CD8-positive, alpha-beta memory T cell (primary cell): ENCODE data around the gene CDIP1. TPM values are rescaled to one million over a fixed set of nuclear protein-coding genes. Genes with fewer than 3 reads are reported as not detected.

Experiments
- CTCF ChIA-PET: fragments of 350-600 bp; sonication (Branson Sonifier 250); formaldehyde crosslinking; loops from one replicate; lab custom pipeline; 2021; ENCODE audit warnings: antibody characterized with exemption; lab: Charles Lee
- POLR2A ChIA-PET: fragments of 350-600 bp; sonication (Branson Sonifier 250); formaldehyde crosslinking; loops from one replicate; lab custom pipeline; 2021; ENCODE audit warnings: antibody characterized with exemption; lab: Charles Lee
- DNase-seq, 5 donors: peaks; one replicate each; pipeline versions ENCODE4 v3.0.0 to v3.0.0-alpha.2; 2020 to 2022; ENCODE audit warnings: mixed read lengths in 1 of 5
- H3K27ac ChIP-seq: one replicate; pipeline ENCODE4 v1.7.0; 2013; ENCODE audit warnings: low read depth, mild to moderate bottlenecking, low read length, moderate library complexity
- H3K27me3 ChIP-seq: 2 replicates; pipeline ENCODE4 v1.7.0; 2013; ENCODE audit warnings: low read length, mild to moderate bottlenecking; ENCODE audit not compliant: insufficient read depth, poor library complexity, severe bottlenecking
- H3K36me3 ChIP-seq: 2 replicates; pipeline ENCODE4 v1.7.0; 2013; ENCODE audit warnings: mild to moderate bottlenecking, low read length, moderate library complexity; ENCODE audit not compliant: insufficient read depth
- H3K4me1 ChIP-seq: 2 replicates; pipeline ENCODE4 v1.7.0; 2013; ENCODE audit warnings: mild to moderate bottlenecking, low read length, moderate library complexity; ENCODE audit not compliant: insufficient read depth
- H3K4me3 ChIP-seq: 2 replicates; pipeline ENCODE4 v1.7.0; 2013; ENCODE audit warnings: mild to moderate bottlenecking, low read length
- H3K9me3 ChIP-seq: 2 replicates; pipeline ENCODE4 v1.7.0; 2013; ENCODE audit warnings: mild to moderate bottlenecking, low read length
- H3K27ac Mint-ChIP-seq, 8 donors: one replicate each; pipeline ENCODE4 v1.8.0; 2020 to 2021; ENCODE audit warnings: mixed read lengths in 8 of 8, mild to moderate bottlenecking in 6 of 8, inconsistent platforms in 3 of 8, moderate library complexity in 3 of 8
- H3K27me3 Mint-ChIP-seq, 2 donors: one replicate each; pipeline ENCODE4 v1.8.0; 2020 to 2021; ENCODE audit warnings: mixed read lengths in 2 of 2, mild to moderate bottlenecking in 1 of 2, moderate library complexity in 1 of 2
- H3K36me3 Mint-ChIP-seq, 3 donors: one replicate each; pipeline ENCODE4 v1.8.0; 2020 to 2021; ENCODE audit warnings: mixed read lengths in 3 of 3, inconsistent platforms in 1 of 3, mild to moderate bottlenecking in 1 of 3
- H3K4me1 Mint-ChIP-seq, 3 donors: one replicate each; pipeline ENCODE4 v1.8.0; 2020 to 2021; ENCODE audit warnings: mixed read lengths in 3 of 3, inconsistent platforms in 1 of 3, mild to moderate bottlenecking in 1 of 3
- H3K4me3 Mint-ChIP-seq, 7 donors: one replicate each; pipeline ENCODE4 v1.8.0; 2020 to 2021; ENCODE audit warnings: mixed read lengths in 7 of 7, mild to moderate bottlenecking in 6 of 7, moderate library complexity in 4 of 7, inconsistent platforms in 2 of 7
- H3K9me3 Mint-ChIP-seq, 5 donors: one replicate each; pipeline ENCODE4 v1.8.0; 2020 to 2022; ENCODE audit warnings: mixed read lengths in 5 of 5, mild to moderate bottlenecking in 3 of 5, moderate library complexity in 2 of 5, inconsistent platforms in 1 of 5
- polyA plus RNA-seq: library from polyadenylated mRNA; unstranded; fragments of 300-500 nt; fragmentation: Illumina TruSeq; gene quantifications from one replicate; pipeline ENCODE4 v1.2.3, GENCODE V29; 2021
- total RNA-seq, 2 experiments: library from RNA; stranded (reverse); gene quantifications; one replicate each; pipeline ENCODE4 v1.2.3, GENCODE V29; 2021

Gene CDIP1
- total and polyA plus RNA-seq, 3 experiments from 2014 or later = 21.8 to 32.1 (median 28.4) TPM

DNA sequence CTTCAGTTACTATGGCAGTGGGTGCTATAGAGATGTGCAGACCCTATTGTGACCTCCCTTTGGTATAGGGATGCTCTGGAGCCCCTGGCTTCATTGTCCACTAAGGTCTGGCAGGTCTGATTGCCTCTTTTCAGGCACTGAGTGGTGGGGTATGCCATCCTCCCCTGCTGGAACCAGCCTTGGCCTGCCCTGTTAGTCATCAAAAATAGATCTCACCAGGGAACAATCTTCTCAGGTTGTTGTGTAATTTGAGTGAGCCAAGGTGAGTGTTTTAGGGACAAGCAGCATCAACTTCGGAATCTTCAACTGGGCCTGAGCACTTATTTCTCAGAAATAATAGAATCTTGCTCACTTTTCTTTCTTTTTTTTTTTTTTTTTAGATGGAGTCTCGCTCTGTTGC lies 42.8 kb downstream of the CDIP1 start:
- no peak overlapping the region for H3K4me3 Mint-ChIP-seq
- H3K27ac ChIP-seq = no peak overlapping the region
- CTCF ChIA-PET = interaction anchor here (1.3 kb wide), 1 partner anchor 9 kb away, joined by 7 read pairs; no protein-coding TSS in a partner anchor
- no peaks in the 10 kb centered on the region for H3K27me3 ChIP-seq
- H3K4me1 ChIP-seq = peaks cover 81% of the 10 kb centered on the region
- H3K4me3 ChIP-seq = no peak overlapping the region
- H3K4me1 Mint-ChIP-seq = peaks cover 57 to 91% (median 90%) of the 10 kb centered on the region in 3 donors
- no peaks in the 10 kb centered on the region for H3K27me3 Mint-ChIP-seq
- peaks cover 0 to 62% (median 7%) of the 10 kb centered on the region in 3 donors for H3K36me3 Mint-ChIP-seq
- no peaks in the 10 kb centered on the region for H3K9me3 ChIP-seq
- POLR2A ChIA-PET = no interaction called here
- DNase-seq = no peak
- peak overlapping the region; percentile 66 to 84 (median 75) for H3K27ac Mint-ChIP-seq
- no peaks in the 10 kb centered on the region for H3K9me3 Mint-ChIP-seq
- H3K36me3 ChIP-seq = peaks cover 13% of the 10 kb centered on the region

DNA sequence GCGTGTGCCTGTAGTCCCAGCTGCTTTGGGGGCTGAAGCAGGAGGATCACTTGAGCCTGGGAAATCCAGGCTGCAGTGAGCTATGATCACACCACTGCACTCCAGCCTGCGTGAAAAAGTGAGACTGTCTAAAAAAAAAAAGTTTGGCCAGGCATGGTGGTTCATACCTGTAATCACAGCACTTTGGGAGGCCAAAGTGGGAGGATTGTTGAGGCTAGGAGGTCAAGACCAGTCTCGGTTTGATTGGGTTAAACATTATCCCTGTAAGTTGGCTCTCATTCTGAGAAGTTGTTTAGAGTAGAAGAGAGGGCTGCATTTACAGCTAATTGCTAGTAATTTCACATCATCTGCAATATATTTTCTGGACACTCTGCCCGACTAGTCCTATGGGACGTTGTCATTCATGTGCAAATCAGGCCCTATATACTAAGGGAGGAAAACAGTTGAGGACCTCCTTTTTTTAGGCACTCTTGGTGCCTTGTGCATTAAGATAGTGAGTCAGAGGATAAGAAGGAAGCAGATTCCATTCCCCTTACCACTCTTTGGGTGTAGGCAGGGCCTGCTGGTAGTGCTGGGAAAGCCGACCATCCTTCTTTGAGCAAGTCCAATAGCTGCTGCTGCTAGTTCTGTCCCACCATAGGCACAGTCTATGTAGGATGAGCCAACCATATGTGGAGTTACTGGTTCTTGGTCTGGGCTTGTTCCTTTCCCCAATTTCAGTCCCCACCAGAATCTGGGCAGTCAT lies 43.7 kb downstream of the CDIP1 start:
- no peaks in the 10 kb centered on the region for H3K27me3 ChIP-seq
- Mint-ChIP-seq H3K27me3 (no peaks in the 10 kb centered on the region), H3K27ac (peak overlapping the region; percentile 73 to 91 (median 78)), H3K9me3 (no peaks in the 10 kb centered on the region), H3K4me1 (peaks cover 58 to 91% (median 90%) of the 10 kb centered on the region in 3 donors), H3K36me3 (peaks cover 0 to 68% (median 10%) of the 10 kb centered on the region in 3 donors), H3K4me3 (peak overlapping the region in 2 of 7 donors; percentile 20 to 54)
- H3K4me3 ChIP-seq = no peak overlapping the region
- H3K36me3 ChIP-seq = peaks cover 13% of the 10 kb centered on the region
- peaks cover 81% of the 10 kb centered on the region for H3K4me1 ChIP-seq
- DNase-seq = no peak
- CTCF ChIA-PET = interaction anchor here (1.0 kb wide), 2 partner anchors 10 to 17 kb away, joined by 4 to 5 read pairs; no protein-coding TSS in a partner anchor
- POLR2A ChIA-PET = interaction anchor here (0.7 to 1.0 kb wide), 2 partner anchors 19 to 192 kb away, joined by 4 to 6 read pairs; partner anchors contain the start of gene HMOX2
- H3K27ac ChIP-seq = no peak overlapping the region
- no peaks in the 10 kb centered on the region for H3K9me3 ChIP-seq

DNA sequence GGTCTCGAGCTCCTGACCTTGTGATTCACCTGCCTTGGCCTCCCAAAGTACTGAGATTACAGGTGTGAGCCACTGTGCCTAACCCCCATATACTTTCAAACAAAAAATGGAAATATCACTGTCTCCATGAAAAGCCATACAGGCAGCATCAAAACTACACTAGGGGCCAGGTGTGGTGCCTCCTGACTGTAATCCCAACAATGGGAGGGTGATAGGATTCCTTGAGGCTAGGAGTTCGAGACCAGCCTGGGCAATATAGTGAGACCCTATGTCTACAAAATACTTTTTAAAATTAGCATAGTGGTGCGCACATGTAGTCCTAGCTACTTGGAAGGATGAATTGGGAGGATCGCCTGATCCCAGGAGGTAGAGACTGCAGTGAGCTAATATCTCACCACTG lies 46.7 kb downstream of the CDIP1 start:
- Histone ChIP-seq H3K9me3 (no peaks in the 10 kb centered on the region), H3K27ac (no peak overlapping the region), H3K27me3 (no peaks in the 10 kb centered on the region), H3K4me1 (peaks cover 86% of the 10 kb centered on the region), H3K4me3 (no peak overlapping the region), H3K36me3 (peaks cover 6% of the 10 kb centered on the region)
- Mint-ChIP-seq H3K27ac (peak overlapping the region in 7 of 8 donors; percentile 3 to 99 (median 94)), H3K36me3 (peaks cover 0 to 54% (median 8%) of the 10 kb centered on the region in 3 donors), H3K9me3 (no peaks in the 10 kb centered on the region), H3K27me3 (no peaks in the 10 kb centered on the region), H3K4me3 (no peak overlapping the region), H3K4me1 (peaks cover 56 to 84% (median 82%) of the 10 kb centered on the region in 3 donors)
- ChIA-PET POLR2A (no interaction called here), CTCF (interaction anchor here (3.1 to 8.0 kb wide), 2 partner anchors 14 to 15 kb away, joined by 27 to 41 read pairs; partner anchors contain the start of genes HMOX2 and NMRAL1)
- DNase-seq = no peak

DNA sequence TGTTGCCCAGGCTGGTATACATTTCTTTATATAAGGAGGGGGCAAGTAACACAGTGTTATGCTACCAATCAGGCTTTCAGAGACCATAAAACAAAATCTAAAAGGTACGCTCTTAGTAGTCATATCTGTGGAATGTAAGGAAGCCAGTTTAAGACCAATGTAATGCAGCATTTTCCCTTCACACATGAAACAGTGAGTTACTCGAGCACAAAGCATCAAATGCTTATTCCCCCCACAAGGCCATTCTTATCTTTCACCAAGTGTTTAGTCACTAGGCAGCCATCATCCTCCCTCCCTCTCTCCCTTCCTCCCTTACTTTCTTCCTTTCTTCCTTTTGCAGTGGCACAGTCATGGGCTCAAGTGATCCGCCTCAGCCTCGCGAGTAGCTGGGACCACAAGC lies 49.5 kb downstream of the CDIP1 start:
- H3K9me3 ChIP-seq = no peaks in the 10 kb centered on the region
- Mint-ChIP-seq H3K27me3 (no peaks in the 10 kb centered on the region), H3K27ac (peak overlapping the region; percentile 90 to 99 (median 94)), H3K36me3 (peaks cover 0 to 61% (median 18%) of the 10 kb centered on the region in 3 donors), H3K4me1 (peaks cover 56 to 76% (median 71%) of the 10 kb centered on the region in 3 donors), H3K4me3 (peak overlapping the region in 6 of 7 donors; percentile 69 to 79 (median 70)), H3K9me3 (no peaks in the 10 kb centered on the region)
- ChIA-PET POLR2A (interaction anchor here (1.0 to 1.1 kb wide), 2 partner anchors 11 to 17 kb away, joined by 4 read pairs; no protein-coding TSS in a partner anchor), CTCF (interaction anchor here (1.3 to 8.0 kb wide), 4 partner anchors 13 to 60 kb away, joined by 4 to 41 read pairs (median 16); partner anchors contain the start of genes HMOX2 and NMRAL1)
- peaks cover 15% of the 10 kb centered on the region for H3K36me3 ChIP-seq
- H3K27ac ChIP-seq = peak overlapping the region; percentile 51
- no peak for DNase-seq
- no peaks in the 10 kb centered on the region for H3K27me3 ChIP-seq
- H3K4me1 ChIP-seq = peaks cover 73% of the 10 kb centered on the region
- H3K4me3 ChIP-seq = peak overlapping the region; percentile 40

DNA sequence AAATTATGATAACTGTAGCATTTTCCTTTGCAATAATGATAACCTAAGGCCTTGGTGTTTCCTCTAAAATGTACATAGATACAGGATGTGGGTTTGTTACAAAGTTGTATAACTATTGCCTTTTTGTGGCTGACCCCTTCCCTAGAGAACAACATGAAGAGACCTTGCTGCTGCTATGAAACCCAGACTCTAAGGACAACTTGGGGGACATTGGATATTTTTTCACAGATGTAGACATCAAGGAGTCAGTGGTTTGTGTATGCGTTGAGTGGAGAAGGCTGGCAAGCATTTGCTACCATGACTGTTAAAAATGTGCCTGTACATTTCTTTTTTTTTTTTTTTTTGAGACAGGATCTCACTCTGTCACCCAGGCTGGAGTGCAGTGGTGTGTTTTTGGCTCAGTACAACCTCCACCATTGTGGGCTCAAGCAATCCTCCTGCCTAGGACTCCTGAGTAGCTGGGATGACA lies 50.0 kb downstream of the CDIP1 start:
- POLR2A ChIA-PET = interaction anchor here (0.6 to 1.9 kb wide), 7 partner anchors 10 to 60 kb away, joined by 3 to 14 read pairs (median 4); no protein-coding TSS in a partner anchor
- peaks cover 53 to 74% (median 66%) of the 10 kb centered on the region in 3 donors for H3K4me1 Mint-ChIP-seq

DNA sequence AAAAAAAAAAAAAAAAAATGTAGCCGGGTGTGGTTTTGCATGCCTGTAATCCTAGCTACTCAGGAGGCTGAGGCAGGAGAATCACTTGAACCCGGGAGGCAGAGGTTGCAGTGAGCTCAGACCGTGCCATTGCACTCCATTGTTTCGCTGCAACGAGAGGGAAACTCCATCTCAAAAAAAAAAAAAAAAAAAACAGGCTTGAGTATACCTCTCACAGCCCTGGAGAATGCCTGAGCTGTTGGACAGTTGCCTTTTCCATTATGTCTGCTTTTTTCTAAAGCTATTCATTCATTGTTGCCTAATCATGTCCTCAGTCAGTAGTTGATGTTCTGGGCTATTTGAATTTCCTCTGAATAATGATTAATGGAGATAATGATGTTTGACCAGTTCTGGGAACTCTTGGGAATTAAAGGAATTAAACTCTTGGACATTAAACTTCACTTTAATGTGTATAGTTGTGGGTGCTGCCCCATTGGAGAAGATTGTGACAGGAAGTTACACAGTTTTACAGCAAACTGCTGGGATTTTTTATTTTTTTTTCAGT lies 50.5 kb downstream of the CDIP1 start:
- ChIA-PET POLR2A (interaction anchor here (0.6 to 1.9 kb wide), 10 partner anchors 9 to 103 kb away, joined by 3 to 14 read pairs (median 4); partner anchors contain the start of gene CORO7), CTCF (interaction anchor here (1.6 to 8.0 kb wide), 4 partner anchors 12 to 61 kb away, joined by 4 to 41 read pairs (median 12); partner anchors contain the start of genes HMOX2 and NMRAL1)
- H3K4me3 Mint-ChIP-seq = peak overlapping the region; percentile 51 to 79 (median 70)
- no peaks in the 10 kb centered on the region for H3K9me3 Mint-ChIP-seq
- peaks cover 0 to 62% (median 18%) of the 10 kb centered on the region in 3 donors for H3K36me3 Mint-ChIP-seq
- Histone ChIP-seq H3K9me3 (no peaks in the 10 kb centered on the region), H3K36me3 (peaks cover 18% of the 10 kb centered on the region), H3K4me1 (peaks cover 64% of the 10 kb centered on the region), H3K27me3 (no peaks in the 10 kb centered on the region), H3K4me3 (peak overlapping the region; percentile 20), H3K27ac (peak overlapping the region; percentile 51)
- H3K4me1 Mint-ChIP-seq = peaks cover 51 to 74% (median 66%) of the 10 kb centered on the region in 3 donors
- no peaks in the 10 kb centered on the region for H3K27me3 Mint-ChIP-seq
- peak overlapping the region; percentile 90 to 99 (median 94) for H3K27ac Mint-ChIP-seq
- no peak for DNase-seq

More for the DNA sequence above, 50.0 kb downstream of the CDIP1 start:
- Histone ChIP-seq H3K27me3 (no peaks in the 10 kb centered on the region), H3K9me3 (no peaks in the 10 kb centered on the region), H3K27ac (peak overlapping the region; percentile 51), H3K36me3 (peaks cover 15% of the 10 kb centered on the region), H3K4me1 (peaks cover 69% of the 10 kb centered on the region), H3K4me3 (peak overlapping the region; percentile 40)
- Mint-ChIP-seq H3K36me3 (peaks cover 0 to 63% (median 18%) of the 10 kb centered on the region in 3 donors), H3K27ac (peak overlapping the region; percentile 90 to 99 (median 94)), H3K4me3 (peak overlapping the region; percentile 51 to 79 (median 70)), H3K9me3 (no peaks in the 10 kb centered on the region), H3K27me3 (no peaks in the 10 kb centered on the region)
- CTCF ChIA-PET = interaction anchor here (1.6 to 8.0 kb wide), 4 partner anchors 12 to 60 kb away, joined by 4 to 41 read pairs (median 17); partner anchors contain the start of genes HMOX2 and NMRAL1
- peak in 2 of 5 donors; percentile 76 to 85 for DNase-seq

DNA sequence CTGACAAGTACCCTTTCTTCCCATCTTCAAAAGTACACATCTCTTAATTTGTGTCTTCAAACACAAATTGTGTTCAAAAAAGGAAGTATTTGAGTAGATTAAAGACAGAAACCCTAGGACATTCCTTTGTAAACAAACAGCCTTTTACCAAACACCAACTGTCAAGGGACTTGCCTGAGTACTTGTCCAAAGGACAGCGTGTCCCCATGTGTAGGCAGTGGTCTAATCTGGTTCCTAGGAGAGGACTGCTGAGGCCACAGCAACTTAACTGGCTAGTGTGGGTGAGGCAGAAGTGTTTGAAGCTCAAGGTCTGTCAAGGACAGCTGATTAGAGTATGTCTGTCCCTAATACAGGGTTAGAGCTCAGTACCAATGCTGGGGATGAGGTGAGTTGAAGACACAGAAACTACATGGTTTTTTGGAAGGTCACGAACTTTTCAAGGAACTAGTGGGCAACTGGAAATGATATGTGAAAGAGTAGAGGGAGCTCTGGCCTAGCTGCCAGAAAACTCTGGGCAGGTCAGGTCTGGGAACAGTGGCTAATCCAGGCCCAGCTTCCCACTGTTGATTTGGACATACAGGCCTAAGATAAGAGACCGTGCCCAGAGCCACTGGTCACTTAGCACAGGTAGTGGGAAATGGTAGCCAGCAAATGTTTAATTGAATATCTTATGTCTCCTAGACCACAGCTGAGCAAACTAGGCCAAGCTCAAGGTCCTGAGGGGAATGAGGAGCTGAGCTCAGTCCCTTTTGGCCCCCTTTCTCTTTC lies 52.3 kb downstream of the CDIP1 start:
- Mint-ChIP-seq H3K36me3 (peaks cover 0 to 69% (median 18%) of the 10 kb centered on the region in 3 donors), H3K27me3 (no peaks in the 10 kb centered on the region), H3K27ac (peak overlapping the region; percentile 68 to 98 (median 90)), H3K9me3 (no peaks in the 10 kb centered on the region), H3K4me1 (peaks cover 66 to 81% (median 74%) of the 10 kb centered on the region in 3 donors), H3K4me3 (peak overlapping the region in 4 of 7 donors; percentile 21 to 44 (median 38))
- Histone ChIP-seq H3K4me3 (peak overlapping the region; percentile 16), H3K27me3 (no peaks in the 10 kb centered on the region), H3K9me3 (no peaks in the 10 kb centered on the region), H3K4me1 (peaks cover 73% of the 10 kb centered on the region), H3K36me3 (peaks cover 26% of the 10 kb centered on the region), H3K27ac (peak overlapping the region; percentile 17)
- no peak for DNase-seq
- ChIA-PET POLR2A (interaction anchor here (0.7 to 1.9 kb wide), 4 partner anchors 10 to 249 kb away, joined by 4 to 14 read pairs (median 5); partner anchors contain the start of gene HMOX2), CTCF (interaction anchor here (1.2 to 8.0 kb wide), 6 partner anchors 10 to 45 kb away, joined by 3 to 41 read pairs (median 6); partner anchors contain the start of genes HMOX2 and NMRAL1)
